Activated CD8-positive, alpha-beta memory T cell treated with anti-CD3 and anti-CD28 coated beads for 48 hours (primary cell): ENCODE data around the gene UGT1A10.

Experiments
- DNase-seq, 3 experiments: peaks; one replicate each; pipeline ENCODE4 v3.0.0-alpha.2; 2020; ENCODE audit warnings: low read depth in 2 of 3, low spot score in 2 of 3

UGT1A10 gene

GRCh38 chr2:233768076-233768475 lies 131.8 kb downstream of the UGT1A10 start:
- no peak for DNase-seq

GRCh38 chr2:233769260-233769659 lies 133.0 kb downstream of the UGT1A10 start:
- no peak for DNase-seq

GRCh38 chr2:233772153-233772552 lies 135.9 kb downstream of the UGT1A10 start:
- DNase-seq = no peak

DNA sequence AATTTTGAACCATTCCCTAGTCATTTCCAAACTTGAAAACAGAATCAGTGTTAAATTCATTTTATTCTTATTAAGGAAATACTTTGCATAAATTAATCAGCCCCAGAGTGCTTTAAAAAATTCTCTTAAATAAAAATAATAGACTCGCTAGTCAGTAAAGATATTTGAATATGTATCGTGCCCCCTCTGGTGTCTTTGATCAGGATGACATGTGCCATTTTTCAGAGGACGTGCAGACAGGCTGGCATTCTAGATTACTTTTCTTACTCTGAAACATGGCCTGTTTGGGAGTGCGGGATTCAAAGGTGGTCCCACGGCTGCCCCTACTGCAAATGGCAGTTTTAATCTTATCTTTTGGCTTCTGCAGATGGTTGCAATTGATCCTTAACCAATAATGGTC lies 136.3 kb downstream of the UGT1A10 start:
- DNase-seq = no peak

- DNase-seq = no peak
Measured at GRCh38 chr2:233773854-233774253, 137.6 kb downstream of the UGT1A10 start.

DNA sequence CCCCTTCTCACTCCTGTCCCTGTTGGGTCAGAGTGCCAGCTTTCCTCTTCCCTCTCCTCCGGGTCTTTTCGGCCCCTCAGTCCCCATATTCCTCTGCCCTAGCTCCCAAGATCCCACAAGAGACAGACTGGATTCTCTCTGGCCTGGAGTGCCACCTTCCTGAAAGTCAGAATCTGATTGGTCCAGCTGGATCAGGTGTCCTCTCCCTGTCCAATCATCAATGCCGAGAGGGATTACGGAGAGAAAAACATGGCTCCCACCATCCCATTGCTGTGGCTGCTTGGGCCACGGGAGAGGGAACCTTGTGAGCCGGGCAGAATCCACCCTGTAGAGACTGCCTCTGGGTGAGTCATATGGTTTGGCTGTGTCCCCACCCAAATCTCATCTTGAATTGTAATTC lies 139.2 kb downstream of the UGT1A10 start:
- no peak for DNase-seq

- DNase-seq = no peak
Measured at GRCh38 chr2:233778030-233778429, 141.8 kb downstream of the UGT1A10 start, which contains the start of gene MROH2A. Gene MROH2A, plus strand, starts transcription at chr2:233778330. Its CDS starts 1,029 bp downstream, at chr2:233779359.

GRCh38 chr2:233779722-233780121 lies 143.5 kb downstream of the UGT1A10 start:
- no peak for DNase-seq

DNA sequence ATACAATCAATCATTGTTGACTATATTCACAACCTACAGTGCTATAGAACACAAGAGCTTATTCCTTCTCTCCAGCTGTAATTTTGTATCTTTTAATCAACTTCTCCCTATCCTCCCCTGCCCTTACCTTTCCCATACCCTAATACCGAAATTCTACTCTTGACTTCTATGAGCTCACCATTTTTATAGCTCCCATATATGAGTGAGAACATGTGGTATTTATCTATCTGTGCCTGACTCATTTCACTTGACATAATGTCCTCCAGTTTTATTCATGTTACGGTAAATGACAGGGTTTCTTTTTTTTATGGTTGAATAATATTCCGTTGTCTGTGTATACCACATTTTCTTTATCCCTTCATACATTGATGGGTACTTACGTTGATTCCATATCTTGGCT lies 144.5 kb downstream of the UGT1A10 start:
- DNase-seq = no peak

DNA sequence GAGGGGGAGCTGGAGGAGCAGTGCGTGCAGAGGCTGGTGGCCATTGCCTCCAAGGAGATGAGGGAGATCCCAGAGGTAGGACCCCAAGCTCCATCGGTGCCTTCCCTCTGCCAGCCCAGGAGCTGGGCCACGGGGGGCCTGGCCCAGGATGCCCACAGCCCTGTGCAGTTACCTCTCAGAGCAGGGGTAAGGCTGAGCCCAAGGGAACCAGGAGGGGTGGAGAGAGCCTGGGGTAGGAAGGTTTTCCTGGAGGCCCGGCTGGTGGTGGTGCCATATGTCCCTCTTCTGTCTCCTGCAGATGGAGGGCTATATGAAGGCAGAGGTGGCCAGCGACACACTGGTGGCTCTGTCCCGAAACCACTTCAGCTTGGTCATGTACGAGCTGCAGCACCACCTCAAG lies 153.3 kb downstream of the UGT1A10 start:
- DNase-seq = no peak

DNA sequence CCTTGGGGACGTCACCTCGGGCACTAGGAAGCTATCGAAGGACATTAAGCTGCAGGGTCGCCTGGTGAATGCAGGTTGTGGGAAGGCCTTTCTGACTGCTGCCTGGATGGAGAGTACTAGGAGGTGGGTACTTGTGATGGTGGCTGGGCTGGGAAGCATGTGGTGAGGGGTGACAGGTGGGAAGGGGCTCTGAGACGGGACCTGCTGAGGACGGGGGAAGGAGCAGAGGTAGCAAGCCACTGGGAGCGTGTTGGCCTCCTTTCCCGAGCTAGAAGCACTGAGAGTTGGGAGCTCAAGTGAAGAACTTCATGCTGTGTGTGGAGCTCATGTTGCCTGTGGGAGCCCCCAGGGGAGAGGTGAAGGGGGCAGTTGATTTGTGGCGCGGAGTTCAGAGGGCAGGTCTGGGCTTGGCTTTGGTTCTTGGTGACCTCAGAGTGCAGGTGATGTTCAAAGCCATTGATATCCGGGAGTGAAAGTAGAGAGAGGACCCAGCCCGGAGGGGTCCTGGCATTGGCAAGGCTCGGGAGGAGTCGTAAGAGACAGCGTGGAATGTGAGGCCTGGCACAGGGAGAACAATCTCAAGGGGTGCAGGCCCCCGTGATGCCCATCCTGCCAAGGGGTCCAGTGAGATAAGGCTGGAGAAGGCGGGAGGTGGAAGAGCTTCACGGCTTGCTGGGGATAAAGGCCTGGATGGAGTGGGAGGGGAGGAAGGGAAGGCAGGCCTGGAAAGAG lies 155.1 kb downstream of the UGT1A10 start:
- no peak for DNase-seq

DNA sequence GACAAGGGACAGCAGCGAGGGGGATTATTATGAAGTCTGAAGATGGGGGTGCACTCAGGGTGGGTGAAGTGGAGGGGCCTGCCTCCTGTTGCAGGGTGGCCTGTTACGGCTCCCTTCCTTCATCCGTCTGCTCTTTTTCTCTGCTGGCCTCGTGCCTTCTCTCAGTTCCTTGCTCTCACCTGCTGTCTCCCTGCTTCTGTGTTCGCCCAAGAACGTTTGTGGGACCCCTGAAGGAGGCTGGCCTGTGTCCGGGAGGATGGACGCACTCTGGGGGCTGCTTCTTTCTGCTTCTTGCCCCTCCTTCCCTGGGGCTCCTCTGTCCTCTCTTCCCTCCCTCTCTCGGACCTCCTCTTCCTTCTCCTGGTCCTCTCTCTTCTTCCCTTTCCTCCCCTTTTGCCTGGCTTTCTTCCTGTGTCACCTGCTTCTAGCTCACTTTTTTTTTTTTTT lies 155.7 kb downstream of the UGT1A10 start:
- no peak for DNase-seq

GRCh38 chr2:233792720-233793119 lies 156.5 kb downstream of the UGT1A10 start:
- DNase-seq = no peak

- DNase-seq = no peak
Measured at GRCh38 chr2:233793465-233794127, 157.3 kb downstream of the UGT1A10 start.

- DNase-seq = no peak
Measured at GRCh38 chr2:233794128-233794658, 157.9 kb downstream of the UGT1A10 start.

- no peak for DNase-seq
Measured at GRCh38 chr2:233795735-233796171, 159.5 kb downstream of the UGT1A10 start.

- no peak for DNase-seq
Measured at GRCh38 chr2:233796254-233796653, 160.0 kb downstream of the UGT1A10 start.

DNA sequence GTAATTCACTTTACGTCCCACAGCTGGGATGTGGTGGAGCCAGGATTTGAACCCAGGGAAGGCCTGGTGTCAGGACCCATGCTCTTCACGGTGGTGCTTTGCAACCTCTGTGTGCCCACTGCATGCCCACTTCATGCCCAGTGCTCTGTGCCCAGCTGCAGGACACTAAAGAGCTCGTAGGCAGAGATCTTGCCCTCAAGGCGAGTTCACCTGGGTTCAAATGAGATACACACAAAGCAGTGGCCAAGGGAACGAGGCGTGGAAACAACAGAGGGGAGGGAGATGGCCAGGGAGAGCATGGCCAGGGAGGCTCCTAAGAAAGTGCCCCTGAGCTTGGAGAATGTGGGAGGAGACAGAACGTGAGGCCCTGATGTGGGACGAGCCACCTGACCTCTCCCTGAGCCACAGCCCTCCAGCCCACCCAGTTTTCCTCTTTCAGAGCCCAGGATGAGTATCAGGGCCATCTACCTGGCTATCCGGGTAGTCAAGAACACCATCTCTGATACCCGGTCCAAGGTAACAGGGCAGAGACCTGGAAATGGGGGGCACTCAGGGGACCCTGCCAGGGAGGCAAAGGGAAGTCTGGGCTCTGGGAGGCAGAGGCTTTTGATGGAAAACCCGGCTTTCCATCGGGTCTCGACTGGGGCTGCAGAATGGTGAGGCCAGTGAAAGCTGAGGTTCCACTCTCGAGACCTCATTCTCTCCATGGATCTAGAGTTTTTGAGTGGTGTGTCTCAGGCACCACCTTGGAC lies 162.3 kb downstream of the UGT1A10 start:
- DNase-seq = no peak

DNA sequence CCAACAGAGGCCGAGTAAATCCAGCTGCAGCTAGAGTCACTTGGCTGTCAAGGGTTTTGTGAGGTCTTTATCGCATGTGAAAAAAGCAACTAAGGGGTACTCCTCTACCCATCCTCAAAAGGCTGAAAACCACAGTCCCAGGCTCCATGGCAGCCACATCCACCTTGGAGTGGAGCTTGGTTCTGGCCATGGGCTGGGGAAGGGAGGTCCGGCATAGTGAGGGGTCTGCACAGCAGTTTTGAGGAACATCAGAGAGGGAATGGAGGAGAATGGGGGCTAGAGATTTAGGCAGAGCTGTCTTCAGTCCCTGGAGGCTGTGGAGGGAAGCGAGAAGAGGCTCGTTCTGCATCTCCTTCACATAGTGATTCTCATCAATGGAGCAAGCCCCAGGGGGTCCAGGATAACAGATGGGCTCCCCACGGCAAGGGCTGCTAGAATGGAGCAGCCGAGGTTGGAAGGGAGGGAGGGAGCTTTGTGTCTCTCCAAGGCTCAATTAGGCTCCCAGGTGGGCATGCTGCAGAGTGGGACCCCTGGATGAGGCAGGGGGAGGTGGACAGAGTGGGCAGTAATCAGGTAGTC lies 162.9 kb downstream of the UGT1A10 start:
- no peak for DNase-seq

DNA sequence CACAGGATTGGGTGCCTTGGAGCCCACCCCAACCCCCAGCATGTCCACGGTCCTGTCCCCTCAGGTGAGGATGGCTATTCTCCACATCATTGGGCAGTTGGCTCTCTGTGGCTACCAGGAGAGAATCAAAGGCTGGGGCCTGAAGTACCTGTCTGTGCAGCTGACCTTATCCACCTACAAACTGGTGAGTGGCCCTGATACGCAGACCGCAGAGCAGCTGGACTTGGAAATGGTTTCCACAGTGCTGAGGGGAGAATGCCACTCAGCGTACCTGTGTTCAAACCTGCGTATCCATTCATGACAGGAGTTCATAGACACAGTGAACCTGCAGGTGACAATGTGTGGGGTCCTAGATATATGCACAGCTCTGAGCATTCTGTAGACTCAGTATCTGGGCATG lies 163.5 kb downstream of the UGT1A10 start:
- no peak for DNase-seq

- DNase-seq = no peak
Measured at GRCh38 chr2:233800208-233800607, 164.0 kb downstream of the UGT1A10 start.
